GM18868 (cell line): Measurements from ENCODE around the gene TCP11.

Source experiments
- ATAC-seq: cut with Tn5 transposase; IDR thresholded peaks from one replicate; pipeline ENCODE4 v1.9.1; 2021; ENCODE audit warnings: mild to moderate bottlenecking, moderate library complexity; ENCODE audit not compliant: unreplicated experiment

Gene TCP11

GRCh38 chr6:35083507-35083906 lies 57.6 kb downstream of the TCP11 start:
- no peak for ATAC-seq

- ATAC-seq: no peak
Measured at GRCh38 chr6:35082733-35083403, 58.3 kb downstream of the TCP11 start.

- ATAC-seq: no peak
Measured at GRCh38 chr6:35082046-35082732, 59.0 kb downstream of the TCP11 start.

GRCh38 chr6:35081426-35081851 lies 59.7 kb downstream of the TCP11 start:
- no peak for ATAC-seq

DNA sequence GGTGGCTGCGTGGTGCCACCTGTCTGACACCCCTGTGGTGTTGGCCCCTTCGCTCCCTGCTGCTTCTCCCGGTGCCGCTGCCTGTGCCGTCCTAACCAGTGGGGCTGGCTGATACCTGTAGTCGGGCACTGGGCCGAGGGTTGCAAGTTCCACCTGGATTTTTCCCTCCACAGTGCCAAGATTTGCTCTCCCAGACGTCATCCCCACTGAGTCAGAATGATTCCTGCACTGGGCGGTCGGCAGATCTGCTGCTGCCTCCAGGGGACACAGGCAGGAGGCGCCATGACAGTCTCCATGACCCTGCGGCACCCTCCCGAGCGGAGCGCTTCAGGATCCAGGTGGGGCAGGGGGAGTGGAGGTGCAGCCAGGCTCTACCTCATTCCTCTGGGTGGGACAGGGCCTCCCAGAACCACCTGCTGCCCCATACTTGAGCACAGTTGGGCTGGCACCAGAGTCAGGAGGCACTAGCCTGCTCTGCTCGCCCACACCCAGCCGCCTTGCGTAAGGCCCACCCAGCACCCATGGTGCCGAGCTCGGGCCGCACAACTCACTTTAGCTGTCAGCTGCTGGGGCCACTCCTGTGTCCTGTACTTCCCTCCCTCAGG lies 60.2 kb downstream of the TCP11 start:
- no peak for ATAC-seq

- ATAC-seq: no peak
Measured at GRCh38 chr6:35080016-35080680, 61.0 kb downstream of the TCP11 start.

GRCh38 chr6:35079311-35080000 lies 61.7 kb downstream of the TCP11 start:
- ATAC-seq: no peak

DNA sequence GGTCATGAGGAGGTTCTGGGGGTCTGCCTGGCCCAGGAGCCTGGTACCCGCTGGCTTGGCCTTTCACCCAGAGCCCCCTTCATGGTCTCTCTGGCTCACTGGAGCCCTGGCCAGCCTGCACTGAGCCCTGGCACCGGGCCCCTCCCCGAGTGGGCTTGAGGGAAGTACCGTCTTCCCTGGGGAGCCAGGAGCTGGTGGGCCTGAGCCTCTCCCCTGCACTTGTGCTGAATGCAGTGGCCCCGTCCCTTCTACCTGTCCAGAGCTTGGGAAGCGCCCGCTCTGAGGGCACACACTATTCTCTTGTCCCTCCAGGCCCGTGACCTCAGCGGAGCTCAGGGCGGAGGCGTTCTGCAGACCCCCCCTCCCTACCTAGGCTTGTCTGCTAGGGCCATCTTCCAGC lies 62.2 kb downstream of the TCP11 start:
- ATAC-seq: no peak

- ATAC-seq: no peak
Measured at GRCh38 chr6:35078226-35078850, 62.8 kb downstream of the TCP11 start.

DNA sequence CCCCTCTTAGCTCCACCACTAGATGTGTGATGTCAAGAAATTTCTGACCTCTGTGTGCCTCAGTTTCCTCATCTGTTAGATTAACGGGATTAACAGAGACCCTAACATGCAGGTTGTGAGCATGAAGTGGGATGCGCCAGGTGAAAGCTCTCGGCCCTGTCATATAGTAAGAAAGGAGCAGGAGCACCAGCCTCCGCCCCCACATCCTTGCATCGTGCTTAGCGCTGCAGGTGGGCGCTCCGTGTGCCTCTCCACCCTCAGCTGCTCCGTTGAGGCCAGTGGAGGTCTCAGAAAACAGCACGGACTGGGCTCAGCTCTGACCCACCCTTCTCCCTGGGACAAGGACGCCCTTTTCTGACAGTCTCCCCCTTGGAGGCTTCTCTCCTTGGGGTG lies 63.4 kb downstream of the TCP11 start:
- no peak for ATAC-seq

DNA sequence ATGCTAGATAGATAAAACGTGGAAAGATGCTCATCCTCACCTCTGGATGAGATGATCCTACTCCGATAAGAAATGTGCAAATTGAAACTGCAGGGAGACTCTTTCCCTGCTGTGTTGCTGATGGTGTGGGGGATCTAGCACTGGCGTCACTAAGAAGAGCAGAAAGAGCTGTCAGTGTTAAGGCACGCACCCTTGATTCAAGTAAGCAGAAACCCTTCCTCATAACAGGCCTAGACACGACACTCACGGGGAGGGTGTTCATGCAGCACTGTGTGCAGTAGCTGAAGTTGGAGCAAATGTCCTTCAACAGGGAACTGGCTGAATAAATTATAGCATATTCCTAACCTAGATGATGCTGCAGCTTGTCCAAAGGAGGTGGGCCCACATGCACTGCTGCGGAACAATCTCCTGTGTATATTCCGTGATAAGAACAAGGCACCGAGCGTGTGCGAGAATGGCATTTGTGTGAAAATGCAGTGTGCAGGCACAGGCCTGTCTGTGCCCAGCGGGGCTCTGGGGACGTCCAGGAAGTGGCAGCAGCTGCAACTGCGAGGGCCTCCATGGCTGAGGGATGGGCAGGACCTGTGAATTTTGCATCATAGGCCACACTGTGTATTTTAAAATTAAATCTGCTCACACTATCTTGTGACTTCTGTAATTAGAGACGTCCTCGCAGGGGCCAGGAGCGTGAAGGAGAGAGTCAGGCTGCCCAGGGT lies 64.0 kb downstream of the TCP11 start:
- ATAC-seq: no peak

- ATAC-seq: no peak
Measured at GRCh38 chr6:35073766-35074471, 67.2 kb downstream of the TCP11 start.

DNA sequence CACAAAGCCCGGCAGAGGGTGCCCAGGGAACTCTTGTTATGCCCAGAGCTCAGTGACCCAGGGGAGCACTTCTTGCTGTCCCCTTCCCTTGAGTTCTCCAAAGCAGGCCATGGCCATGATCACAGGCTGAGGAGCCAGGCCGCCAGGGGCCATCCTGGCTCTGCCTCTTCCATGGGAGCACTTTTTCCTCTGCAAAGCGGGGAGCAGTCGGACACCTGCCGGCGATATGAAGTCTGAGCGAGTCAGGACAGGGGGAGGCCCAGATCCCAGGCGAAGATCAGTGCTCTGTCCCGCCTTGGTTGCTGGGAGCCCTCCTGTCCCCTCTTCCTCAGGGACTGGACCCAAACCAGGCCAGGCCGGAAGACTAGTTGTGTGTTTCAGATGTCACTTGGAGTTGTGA lies 67.9 kb downstream of the TCP11 start:
- ATAC-seq: no peak

DNA sequence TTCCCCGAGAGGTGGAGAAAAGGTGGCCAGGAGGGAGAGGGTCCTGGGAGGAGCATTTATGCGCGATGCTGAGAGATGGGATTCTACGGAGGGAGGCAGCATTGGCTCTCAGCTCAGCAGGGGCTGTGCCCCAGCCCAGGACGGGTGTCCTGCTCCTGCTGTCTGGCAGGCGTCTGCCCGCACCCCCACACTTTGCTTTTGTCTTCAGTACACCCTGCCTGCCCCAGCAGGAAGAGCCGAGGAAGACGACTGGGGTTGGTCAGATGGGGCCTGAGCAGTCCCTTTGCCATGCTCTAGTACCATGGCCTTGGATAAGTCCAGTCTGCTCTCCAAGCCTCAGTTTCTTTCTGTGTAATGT lies 68.5 kb downstream of the TCP11 start:
- no peak for ATAC-seq

DNA sequence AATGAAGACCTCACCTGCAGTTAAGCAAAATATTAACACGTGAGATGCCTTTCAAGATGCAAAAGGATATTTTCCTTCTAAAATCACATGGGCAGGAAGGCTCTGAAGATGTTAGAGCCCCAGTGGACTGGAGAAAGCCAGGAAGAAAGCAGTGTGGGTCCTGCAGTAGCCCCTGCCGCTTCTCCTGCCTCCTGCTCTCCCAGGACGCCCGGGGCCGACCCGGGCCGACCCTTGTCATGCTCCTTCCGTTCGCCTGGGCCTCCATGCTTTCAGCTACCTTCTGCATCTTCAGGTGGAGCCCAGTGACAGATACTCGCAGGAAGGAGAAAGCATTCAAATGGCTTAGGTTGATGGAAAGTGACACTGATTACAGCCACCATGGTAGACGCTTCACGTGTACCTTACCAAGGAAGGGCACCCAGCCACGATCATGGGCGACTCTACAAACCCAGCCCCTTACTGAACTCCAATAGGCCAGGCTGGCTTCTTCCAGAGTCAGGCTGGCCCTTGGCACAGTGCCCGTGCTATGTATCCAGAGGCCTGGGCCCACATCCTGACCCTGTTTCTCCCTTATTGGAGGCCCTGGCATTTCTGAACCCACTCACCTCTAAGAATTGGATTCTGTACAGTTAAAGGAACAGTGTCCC lies 69.0 kb downstream of the TCP11 start:
- no peak for ATAC-seq

DNA sequence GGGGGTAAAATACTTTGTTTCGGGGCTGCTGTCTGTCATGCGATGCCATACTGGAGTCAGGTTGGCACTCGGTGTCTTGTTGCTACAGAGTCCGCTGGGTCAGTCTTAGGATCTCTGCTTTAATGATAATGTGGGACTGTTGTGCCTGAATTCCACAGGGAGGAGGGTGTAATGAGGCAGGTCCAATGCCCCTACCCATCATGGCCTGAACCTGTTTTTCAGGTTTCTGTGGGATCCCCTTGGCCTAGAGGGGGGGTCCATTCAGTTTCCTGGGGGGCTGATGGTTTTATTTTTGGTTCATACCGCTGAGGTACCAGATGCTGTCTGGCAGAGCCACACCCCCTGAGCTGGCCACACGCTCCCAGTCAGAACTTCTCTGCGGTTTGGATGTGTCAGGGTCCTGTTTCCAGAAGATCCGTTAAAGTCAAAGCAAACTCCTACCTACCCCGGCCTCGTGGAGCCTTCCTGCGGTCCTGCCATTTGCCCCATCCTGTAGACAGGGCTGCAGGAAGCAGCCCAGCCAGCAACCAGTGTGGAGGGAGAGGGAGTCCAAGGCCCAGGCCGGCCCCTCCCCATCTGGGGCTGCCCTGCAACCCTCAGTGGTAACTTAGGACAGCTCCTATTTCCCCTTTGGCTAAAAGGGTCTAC lies 69.7 kb downstream of the TCP11 start:
- ATAC-seq: no peak

- no peak for ATAC-seq
Measured at GRCh38 chr6:35070111-35070510, 71.0 kb downstream of the TCP11 start.

- no peak for ATAC-seq
Measured at GRCh38 chr6:35069262-35069661, 71.9 kb downstream of the TCP11 start.

DNA sequence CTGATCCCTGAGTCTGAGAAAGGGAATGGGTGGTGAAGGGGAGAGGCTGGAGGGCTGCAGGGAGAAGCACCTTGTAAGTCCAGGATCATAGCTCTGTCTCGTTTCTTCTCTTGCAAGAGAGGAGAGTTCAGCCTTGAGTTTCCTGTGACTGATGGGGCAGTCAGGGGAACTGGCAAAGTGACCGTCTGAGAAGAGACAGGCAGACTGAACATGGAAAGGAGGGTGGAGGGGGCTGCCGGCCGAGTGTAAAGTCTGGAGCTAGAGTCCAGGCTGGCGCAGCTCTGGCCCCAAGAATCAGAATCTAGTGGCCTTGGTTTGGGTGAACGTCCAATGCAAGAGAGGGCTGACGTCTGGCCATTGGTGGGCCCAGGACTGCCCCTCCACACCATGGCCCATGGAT lies 72.5 kb downstream of the TCP11 start:
- no peak for ATAC-seq
